Activated CD4-positive, alpha-beta T cell treated with anti-CD3 and anti-CD28 coated beads for 36 hours (primary cell): ENCODE data around the gene ARMH4. TPM values are rescaled to one million over a fixed set of nuclear protein-coding genes. Genes with fewer than 3 reads are reported as not detected.

ENCODE experiments used
- ATAC-seq: fragments of 200-7000 bp; cut with Tn5 transposase; one replicate; pipeline ENCODE4 v1.10.0; 2021; ENCODE audit warnings: mild to moderate bottlenecking, moderate library complexity
- CTCF ChIA-PET: fragments of 350-600 bp; sonication (Branson Sonifier 250); formaldehyde crosslinking; loops from one replicate; lab custom pipeline; 2021; ENCODE audit warnings: antibody characterized with exemption; lab: Charles Lee
- POLR2A ChIA-PET: fragments of 350-600 bp; sonication (Branson Sonifier 250); formaldehyde crosslinking; loops from one replicate; lab custom pipeline; 2021; ENCODE audit warnings: antibody characterized with exemption, inconsistent platforms; lab: Charles Lee
- DNase-seq: peaks from one replicate; pipeline ENCODE4 v3.0.0-alpha.2; 2020
- H3K27ac Mint-ChIP-seq: one replicate; pipeline ENCODE4 v1.8.0; 2021; ENCODE audit warnings: mixed read lengths
- H3K27me3 Mint-ChIP-seq: one replicate; pipeline ENCODE4 v1.8.0; 2021; ENCODE audit warnings: mixed read lengths
- H3K36me3 Mint-ChIP-seq: one replicate; pipeline ENCODE4 v1.8.0; 2021; ENCODE audit warnings: low read depth, mixed read lengths
- H3K4me1 Mint-ChIP-seq: one replicate; pipeline ENCODE4 v1.8.0; 2021; ENCODE audit warnings: mixed read lengths
- H3K4me3 Mint-ChIP-seq: one replicate; pipeline ENCODE4 v1.8.0; 2021; ENCODE audit warnings: mild to moderate bottlenecking, moderate library complexity, mixed read lengths
- H3K9me3 Mint-ChIP-seq: one replicate; pipeline ENCODE4 v1.8.0; 2021; ENCODE audit warnings: low read depth, mixed read lengths
- intact Hi-C, 2 experiments: fragments of 100-400 bp; cut with DNase I in 1 of 2; cut with micrococcal nuclease in 1 of 2; formaldehyde crosslinking; loops; one replicate each; pipeline versions ENCODE4 v1.14.2 to v1.15.1; 2022 to 2024; cut with DNase I, micrococcal nuclease
- total RNA-seq, 2 experiments: library from RNA; stranded (reverse); gene quantifications; one replicate each; pipeline ENCODE4 v1.2.3, GENCODE V29; 2021

The ARMH4 gene
- total RNA-seq, 2 experiments from 2014 or later: not detected

- peaks cover 20% of the 10 kb centered on the region for H3K27me3 Mint-ChIP-seq
- DNase-seq (peak; percentile 72), ATAC-seq (peak; percentile 93)
- no peak overlapping the region for H3K27ac Mint-ChIP-seq
- peaks cover 2% of the 10 kb centered on the region for H3K9me3 Mint-ChIP-seq
- intact Hi-C loops: no loop called here
- POLR2A ChIA-PET: no interaction called here
- H3K4me1 Mint-ChIP-seq: peaks cover 7% of the 10 kb centered on the region
- no peak overlapping the region for H3K4me3 Mint-ChIP-seq
- CTCF ChIA-PET: no interaction called here
- no peaks in the 10 kb centered on the region for H3K36me3 Mint-ChIP-seq
Observed at GRCh38 chr14:58171090-58171489, 19.1 kb upstream of the ARMH4 start.

GRCh38 chr14:58167891-58168290 is 15.9 kb upstream of the ARMH4 start:
- no peak overlapping the region for H3K4me3 Mint-ChIP-seq
- intact Hi-C loops: loop anchor here in 1 of 2 experiments (10.0 kb wide), 1 partner anchor 633 kb away; no protein-coding TSS in a partner anchor
- ChIA-PET CTCF (interaction anchor here (1.0 to 1.8 kb wide), 5 partner anchors 18 to 98 kb away, joined by 3 to 6 read pairs (median 4); no protein-coding TSS in a partner anchor), POLR2A (no interaction called here)
- H3K36me3 Mint-ChIP-seq: no peaks in the 10 kb centered on the region
- H3K27me3 Mint-ChIP-seq: peaks cover 9% of the 10 kb centered on the region
- no peak for ATAC-seq
- H3K4me1 Mint-ChIP-seq: peaks cover 9% of the 10 kb centered on the region
- no peak overlapping the region for H3K27ac Mint-ChIP-seq
- no peak for DNase-seq
- H3K9me3 Mint-ChIP-seq: peaks cover 2% of the 10 kb centered on the region

GRCh38 chr14:58167057-58167456 is 15.0 kb upstream of the ARMH4 start:
- Mint-ChIP-seq H3K9me3 (peaks cover 2% of the 10 kb centered on the region), H3K27me3 (peaks cover 9% of the 10 kb centered on the region), H3K4me3 (no peak overlapping the region), H3K4me1 (peaks cover 9% of the 10 kb centered on the region), H3K27ac (no peak overlapping the region), H3K36me3 (no peaks in the 10 kb centered on the region)
- intact Hi-C loops: loop anchor here in 1 of 2 experiments (10.0 kb wide), 1 partner anchor 632 kb away; no protein-coding TSS in a partner anchor
- ChIA-PET CTCF (interaction anchor here (0.5 to 1.8 kb wide), 5 partner anchors 18 to 619 kb away, joined by 3 to 6 read pairs (median 4); no protein-coding TSS in a partner anchor), POLR2A (no interaction called here)
- no peak for ATAC-seq
- DNase-seq: no peak

GRCh38 chr14:58166005-58166983 is 14.3 kb upstream of the ARMH4 start:
- DNase-seq: peak; percentile 89
- H3K36me3 Mint-ChIP-seq: no peaks in the 10 kb centered on the region
- intact Hi-C loops: loop anchor here (1.0 to 10.0 kb wide), 2 partner anchors 58 to 631 kb away; no protein-coding TSS in a partner anchor
- peaks cover 9% of the 10 kb centered on the region for H3K4me1 Mint-ChIP-seq
- ATAC-seq: peak; percentile 73
- no peak overlapping the region for H3K4me3 Mint-ChIP-seq
- ChIA-PET POLR2A (interaction anchor here (0.5 kb wide), 1 partner anchor 29 kb away, joined by 3 read pairs; no protein-coding TSS in a partner anchor), CTCF (interaction anchor here (0.7 to 1.5 kb wide), 8 partner anchors 14 to 596 kb away, joined by 3 to 8 read pairs (median 3); no protein-coding TSS in a partner anchor)
- no peak overlapping the region for H3K27ac Mint-ChIP-seq
- H3K9me3 Mint-ChIP-seq: no peaks in the 10 kb centered on the region
- peaks cover 5% of the 10 kb centered on the region for H3K27me3 Mint-ChIP-seq

DNA sequence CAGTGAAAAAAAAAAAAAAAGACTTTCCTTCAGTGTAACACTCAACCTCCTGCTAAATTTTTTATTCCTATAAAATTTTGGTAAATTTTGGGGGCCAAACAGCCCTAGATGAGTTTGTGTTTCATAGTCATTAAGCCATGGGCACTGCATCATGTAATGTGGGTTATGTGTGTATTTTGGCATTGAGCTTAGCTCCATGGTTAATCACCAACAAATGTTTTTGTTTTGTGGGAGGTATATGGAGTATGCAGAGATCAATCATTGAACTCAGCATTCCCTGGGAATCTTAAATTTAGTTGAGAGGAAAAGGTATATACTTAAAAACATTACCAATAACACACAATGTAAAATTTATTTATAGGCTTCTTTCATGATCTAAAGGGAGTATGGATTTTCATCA is 8.5 kb upstream of the ARMH4 start:
- no peak for ATAC-seq
- CTCF ChIA-PET: no interaction called here

DNA sequence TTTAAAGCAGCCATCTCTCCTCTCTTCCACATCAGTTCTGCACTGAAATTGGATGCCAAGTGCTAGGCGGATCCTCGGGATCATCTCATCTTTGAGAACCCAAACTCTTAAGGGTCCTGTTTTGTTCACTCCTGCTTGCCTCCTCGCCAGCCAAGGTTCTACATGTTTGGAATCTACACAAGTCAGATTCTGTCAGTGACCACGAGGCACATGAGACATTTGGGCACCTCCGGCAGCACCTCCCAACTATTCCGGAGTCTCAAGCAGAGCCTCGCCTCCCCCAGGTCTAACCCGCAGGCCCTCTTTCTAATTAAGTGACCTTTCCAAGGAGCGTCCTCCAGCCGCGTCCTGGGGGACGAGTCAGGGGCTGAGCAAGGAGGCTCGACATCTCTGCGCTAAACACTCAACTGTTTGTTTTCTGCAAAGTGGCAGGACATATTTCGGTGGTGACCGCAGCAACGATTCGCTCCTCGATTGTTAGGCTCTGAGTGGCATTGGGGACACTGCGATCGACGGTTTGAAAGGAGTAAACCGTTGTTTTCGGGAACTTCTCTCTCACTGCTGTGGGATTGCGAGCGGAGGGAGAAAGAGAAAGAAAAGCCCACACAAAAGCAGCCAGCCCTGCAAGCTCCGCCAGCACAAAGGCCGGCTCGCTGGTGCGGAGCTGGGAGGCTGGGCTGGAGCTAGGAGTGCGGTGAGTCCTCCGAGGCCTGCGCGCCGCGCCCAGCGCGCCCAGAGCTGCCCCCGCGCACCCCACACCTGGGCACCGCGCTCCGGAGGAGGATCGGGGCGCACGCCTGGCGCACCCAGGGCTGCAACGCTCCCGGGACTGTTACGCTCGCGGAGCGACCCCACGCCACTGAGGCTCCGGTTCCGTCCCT is 640 bp downstream of the ARMH4 start:
- Mint-ChIP-seq H3K4me1 (peaks cover 16% of the 10 kb centered on the region), H3K9me3 (no peaks in the 10 kb centered on the region), H3K27me3 (peaks cover 56% of the 10 kb centered on the region), H3K27ac (no peak overlapping the region), H3K4me3 (peak overlapping the region; percentile 65), H3K36me3 (no peaks in the 10 kb centered on the region)
- CTCF ChIA-PET: interaction anchor here (0.5 to 1.2 kb wide), 3 partner anchors 9 to 44 kb away, joined by 3 read pairs; no protein-coding TSS in a partner anchor
- DNase-seq: peak; percentile 21
- intact Hi-C loops: loop anchor here in 1 of 2 experiments (1.0 kb wide), 1 partner anchor 49 kb away; the partner anchor contains the start of gene ACTR10
- POLR2A ChIA-PET: no interaction called here
- peak; percentile 50 for ATAC-seq

More for the DNA sequence above, 8.5 kb upstream of the ARMH4 start:
- no peak for DNase-seq
- POLR2A ChIA-PET: no interaction called here
- H3K27ac Mint-ChIP-seq: no peak overlapping the region
- no peaks in the 10 kb centered on the region for H3K4me1 Mint-ChIP-seq
- H3K4me3 Mint-ChIP-seq: no peak overlapping the region
- H3K36me3 Mint-ChIP-seq: no peaks in the 10 kb centered on the region
- intact Hi-C loops: loop anchor here in 1 of 2 experiments (10.0 kb wide), 1 partner anchor 626 kb away; no protein-coding TSS in a partner anchor
- H3K27me3 Mint-ChIP-seq: peaks cover 5% of the 10 kb centered on the region
- no peaks in the 10 kb centered on the region for H3K9me3 Mint-ChIP-seq

GRCh38 chr14:58150243-58150805 is 1.7 kb downstream of the ARMH4 start:
- no peaks in the 10 kb centered on the region for H3K36me3 Mint-ChIP-seq
- no peak overlapping the region for H3K27ac Mint-ChIP-seq
- POLR2A ChIA-PET: interaction anchor here (0.6 kb wide), 1 partner anchor 85 kb away, joined by 3 read pairs; no protein-coding TSS in a partner anchor
- ATAC-seq (no peak), DNase-seq (no peak)
- intact Hi-C loops: no loop called here
- peaks cover 16% of the 10 kb centered on the region for H3K4me1 Mint-ChIP-seq
- H3K4me3 Mint-ChIP-seq: no peak overlapping the region
- H3K27me3 Mint-ChIP-seq: peaks cover 56% of the 10 kb centered on the region
- CTCF ChIA-PET: interaction anchor here (0.5 to 1.8 kb wide), 4 partner anchors 14 to 40 kb away, joined by 3 to 6 read pairs (median 3); no protein-coding TSS in a partner anchor
- H3K9me3 Mint-ChIP-seq: no peaks in the 10 kb centered on the region

DNA sequence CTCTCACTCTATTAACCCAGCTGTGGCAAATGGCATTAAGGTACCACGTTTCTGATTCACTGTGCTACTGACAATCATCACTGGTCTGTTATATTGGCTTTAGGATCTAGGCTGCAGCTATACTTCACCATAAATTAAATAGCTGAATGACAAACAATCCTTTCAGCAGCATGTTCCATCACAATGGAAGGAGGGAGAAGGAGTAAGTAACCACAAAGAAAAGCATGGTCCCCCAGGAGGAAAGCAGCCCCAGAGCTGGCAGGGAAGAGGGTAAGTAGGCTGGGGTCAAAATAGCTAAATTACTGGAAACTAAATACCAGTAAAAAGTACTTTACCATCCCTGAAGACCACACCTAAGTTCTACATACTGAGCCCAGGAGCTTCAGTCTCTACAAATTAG is 2.8 kb downstream of the ARMH4 start:
- Mint-ChIP-seq H3K9me3 (no peaks in the 10 kb centered on the region), H3K4me3 (no peak overlapping the region), H3K36me3 (no peaks in the 10 kb centered on the region), H3K4me1 (peaks cover 16% of the 10 kb centered on the region), H3K27ac (no peak overlapping the region), H3K27me3 (peaks cover 54% of the 10 kb centered on the region)
- DNase-seq: no peak
- ChIA-PET CTCF (interaction anchor here (1.2 to 1.8 kb wide), 2 partner anchors 15 to 19 kb away, joined by 3 to 6 read pairs; no protein-coding TSS in a partner anchor), POLR2A (no interaction called here)
- no peak for ATAC-seq
- intact Hi-C loops: no loop called here

GRCh38 chr14:58146399-58146798 is 5.6 kb downstream of the ARMH4 start:
- Mint-ChIP-seq H3K27me3 (peaks cover 43% of the 10 kb centered on the region), H3K4me3 (no peak overlapping the region), H3K27ac (no peak overlapping the region), H3K4me1 (peaks cover 7% of the 10 kb centered on the region), H3K9me3 (no peaks in the 10 kb centered on the region), H3K36me3 (no peaks in the 10 kb centered on the region)
- ATAC-seq (no peak), DNase-seq (no peak)
- intact Hi-C loops: no loop called here
- ChIA-PET CTCF (no interaction called here), POLR2A (no interaction called here)

- H3K27ac Mint-ChIP-seq: no peak overlapping the region
- ATAC-seq: no peak
- peaks cover 38% of the 10 kb centered on the region for H3K27me3 Mint-ChIP-seq
- peaks cover 2% of the 10 kb centered on the region for H3K4me1 Mint-ChIP-seq
- ChIA-PET POLR2A (no interaction called here), CTCF (no interaction called here)
- intact Hi-C loops: no loop called here
- H3K36me3 Mint-ChIP-seq: no peaks in the 10 kb centered on the region
- DNase-seq: no peak
- H3K4me3 Mint-ChIP-seq: no peak overlapping the region
- H3K9me3 Mint-ChIP-seq: no peaks in the 10 kb centered on the region
Observed at GRCh38 chr14:58145936-58146335, 6.1 kb downstream of the ARMH4 start.
